Keratinocyte (primary cell): ENCODE measurements around the gene SRSF2. TPM values are rescaled to one million over a fixed set of nuclear protein-coding genes. Genes with fewer than 3 reads are reported as not detected.

Source experiments
- DNase-seq: peaks from one replicate; pipeline ENCODE4 v3.0.0-alpha.2; 2011; ENCODE audit warnings: low read depth, missing footprints, low spot score
- FAIRE-seq: peaks from 2 replicates; lab custom pipeline; 2011; peaks lifted over from hg19 to GRCh38; lab: Jason Lieb, UNC
- H2AFZ ChIP-seq: 2 replicates; pipeline ENCODE4 v1.6.0; 2012; ENCODE audit warnings: low read length, control low read depth, inconsistent platforms; ENCODE audit not compliant: control insufficient read depth
- H3K27ac ChIP-seq: 2 replicates; pipeline ENCODE4 v1.5.1; 2011; ENCODE audit warnings: low read length; ENCODE audit not compliant: control insufficient read depth, insufficient read depth
- H3K27me3 ChIP-seq: 3 replicates; pipeline ENCODE4 v1.6.0; 2011; ENCODE audit warnings: low read length; ENCODE audit not compliant: control insufficient read depth, insufficient read depth; ENCODE audit errors: extremely low read depth
- H3K36me3 ChIP-seq, 2 experiments: 2 replicates in 1 of 2; 3 replicates in 1 of 2; pipeline ENCODE4 v1.5.1; 2011; ENCODE audit warnings: low read length in 2 of 2, mild to moderate bottlenecking in 1 of 2; ENCODE audit not compliant: control insufficient read depth in 2 of 2, insufficient read depth in 2 of 2; ENCODE audit errors: extremely low read depth in 1 of 2
- H3K4me1 ChIP-seq: 3 replicates; pipeline ENCODE4 v1.5.1; 2011; ENCODE audit warnings: low read length; ENCODE audit not compliant: control insufficient read depth, insufficient read depth; ENCODE audit errors: extremely low read depth
- H3K4me2 ChIP-seq: 3 replicates; pipeline ENCODE4 v1.6.0; 2011; ENCODE audit warnings: low read depth, low read length; ENCODE audit not compliant: control insufficient read depth, insufficient read depth; ENCODE audit errors: extremely low read depth
- H3K4me3 ChIP-seq, 3 experiments: fragments of 200-600 bp in 1 of 3; sonication (generic) in 1 of 3; 2 replicates in 2 of 3; 3 replicates in 1 of 3; pipeline ENCODE4 v1.5.1; 2011 to 2016; ENCODE audit warnings: low read length in 3 of 3, mild to moderate bottlenecking in 3 of 3, control low read depth in 2 of 3, inconsistent platforms in 1 of 3, low read depth in 1 of 3, mixed read lengths in 1 of 3, mixed run types in 1 of 3, moderate library complexity in 1 of 3; ENCODE audit not compliant: control insufficient read depth in 2 of 3, insufficient read depth in 2 of 3; ENCODE audit errors: extremely low read depth in 1 of 3
- H3K79me2 ChIP-seq: 2 replicates; pipeline ENCODE4 v1.6.0; 2012; ENCODE audit warnings: low read length; ENCODE audit not compliant: control insufficient read depth, insufficient read depth
- H3K9ac ChIP-seq: 3 replicates; pipeline ENCODE4 v1.6.0; 2011; ENCODE audit warnings: low read length; ENCODE audit not compliant: control insufficient read depth, insufficient read depth; ENCODE audit errors: extremely low read depth
- H3K9me1 ChIP-seq: 3 replicates; pipeline ENCODE4 v1.6.0; 2011; ENCODE audit warnings: low read length; ENCODE audit not compliant: control insufficient read depth, insufficient read depth; ENCODE audit errors: extremely low read depth
- H3K9me3 ChIP-seq: 2 replicates; pipeline ENCODE4 v1.5.1; 2012; ENCODE audit warnings: low read depth, low read length; ENCODE audit not compliant: control insufficient read depth
- H4K20me1 ChIP-seq: 3 replicates; pipeline ENCODE4 v1.6.0; 2011; ENCODE audit warnings: low read length; ENCODE audit not compliant: control insufficient read depth, insufficient read depth; ENCODE audit errors: extremely low read depth
- CTCF ChIP-seq, 3 experiments: IDR thresholded peaks in 1 of 3; conservative IDR thresholded peaks in 1 of 3; optimal IDR thresholded peaks in 1 of 3; 2 replicates in 2 of 3; 3 replicates in 1 of 3; pipeline versions ENCODE3 to v1.5.1; 2011; ENCODE audit warnings: low read length in 3 of 3, mild to moderate bottlenecking in 3 of 3, moderate library complexity in 2 of 3, control low read depth in 1 of 3, inconsistent platforms in 1 of 3; ENCODE audit not compliant: insufficient read depth in 2 of 3; ENCODE audit errors: extremely low read depth in 1 of 3
- EZH2 ChIP-seq: IDR thresholded peaks from one replicate; pipeline ENCODE4 v1.6.1; 2012; ENCODE audit warnings: inconsistent platforms, mild to moderate bottlenecking, low read length, moderate library complexity
- dilution Hi-C: fragments of 300-500 bp; cut with MboI; formaldehyde crosslinking; loops from one replicate; pipeline ENCODE4 v1.7.0; 2020; ENCODE audit warnings: low sequenced_read_pairs; ENCODE audit not compliant: extremely low pct_ligation_motif_present
- polyA plus RNA-seq, 5 experiments: library from polyadenylated mRNA; depleted of rRNA in 3 of 5; stranded (reverse) in 3 of 5; stranded (forward) in 1 of 5; unstranded in 1 of 5; fragments of >200 nt; gene quantifications; 1 replicate in 1 of 5; 2 replicates in 3 of 5; 3 replicates in 1 of 5; pipeline versions ENCODE4 v1.2.1 to v1.2.3, GENCODE V29; 2011 to 2012; ENCODE audit warnings: missing spikeins in 2 of 5, low read depth in 1 of 5, low replicate concordance in 1 of 5

The SRSF2 gene
- polyA plus RNA-seq, 1 donor (not counting 4 experiments of a cell fraction or from before 2014, with no cell fraction given): 249 TPM

- Histone ChIP-seq H3K27me3 (no peaks in the 10 kb centered on the region), H3K9me1 (peaks cover 8% of the 10 kb centered on the region), H3K9ac (no peak overlapping the region), H3K4me3 (no peak overlapping the region), H4K20me1 (no peaks in the 10 kb centered on the region), H3K9me3 (no peaks in the 10 kb centered on the region), H3K79me2 (peaks cover 64% of the 10 kb centered on the region), H3K27ac (no peak overlapping the region), H3K36me3 (peaks cover 0 to 10% of the 10 kb centered on the region in 2 experiments), H3K4me2 (no peak overlapping the region), H3K4me1 (peaks cover 32% of the 10 kb centered on the region), H2AFZ (no peak overlapping the region)
- no peak for TF ChIP-seq CTCF (optimal IDR thresholded peaks at IDR 0.05 in 1 of 3, IDR thresholded peaks at IDR 0.05 in 1 of 3, conservative IDR thresholded peaks at IDR 0.05 in 1 of 3; ENCODE audit: extremely low read depth in 1 of 3, insufficient read depth in 2 of 3, low read length in 3 of 3)
- TF ChIP-seq EZH2: no peak
- DNase-seq (no peak), FAIRE-seq (no peak)
- dilution Hi-C loops: no loop called here
Measured at GRCh38 chr17:76702941-76703637, 34.0 kb downstream of the SRSF2 start.

GRCh38 chr17:76702076-76702475, 35.1 kb downstream of the SRSF2 start:
- Histone ChIP-seq H3K9me1 (peaks cover 8% of the 10 kb centered on the region), H3K4me3 (no peak overlapping the region), H3K79me2 (peaks cover 65% of the 10 kb centered on the region), H3K9ac (no peak overlapping the region), H4K20me1 (peaks cover 3% of the 10 kb centered on the region), H3K27ac (no peak overlapping the region), H3K36me3 (peaks cover 0 to 6% of the 10 kb centered on the region in 2 experiments), H3K4me2 (no peak overlapping the region), H2AFZ (no peak overlapping the region), H3K27me3 (no peaks in the 10 kb centered on the region), H3K9me3 (no peaks in the 10 kb centered on the region), H3K4me1 (peaks cover 32% of the 10 kb centered on the region)
- DNase-seq (no peak), FAIRE-seq (no peak)
- no peak for TF ChIP-seq CTCF (optimal IDR thresholded peaks at IDR 0.05 in 1 of 3, IDR thresholded peaks at IDR 0.05 in 1 of 3, conservative IDR thresholded peaks at IDR 0.05 in 1 of 3; ENCODE audit: extremely low read depth in 1 of 3, insufficient read depth in 2 of 3, low read length in 3 of 3)
- TF ChIP-seq EZH2: no peak
- dilution Hi-C loops: no loop called here
